ENCODE measurements around the gene STEEP1. TPM values are rescaled to one million over a fixed set of nuclear protein-coding genes. Genes with fewer than 3 reads are reported as not detected.

The STEEP1 gene
- total and polyA plus RNA-seq, 2 of the 13 experiments (the other 11 are each of a cell fraction or from before 2014, with no cell fraction given): 7.7 to 23.1 TPM

GRCh38 chrX:119614776-119615175, 49.6 kb upstream of the STEEP1 start:
- intact Hi-C loops (cut with micrococcal nuclease; ENCODE audit: unreplicated experiment): no loop called here
- DNase-seq (ENCODE audit: low spot score): no peak
- ChIA-PET CTCF (ENCODE audit: low intra/inter-chr PET ratio, low total read pairs) (no interaction called here), POLR2A (no interaction called here)
- no peak overlapping the region for H3K9ac ChIP-seq (ENCODE audit: insufficient read depth, low read depth, low read length)
- no peaks in the 10 kb centered on the region for H3K36me3 ChIP-seq (replicated peaks in 1 of 2; ENCODE audit: control insufficient read depth in 1 of 2, insufficient read depth in 2 of 2, low read length in 2 of 2)
- H3K4me2 ChIP-seq (ENCODE audit: low read depth, low read length): no peak overlapping the region
- no peaks in the 10 kb centered on the region for H4K20me1 ChIP-seq (ENCODE audit: insufficient read depth, low read length)
- no peak overlapping the region for H3K4me3 ChIP-seq (replicated peaks in 1 of 3; ENCODE audit: insufficient read depth in 1 of 3, low read depth in 2 of 3, low read length in 3 of 3)
- in situ Hi-C loops (cut with HindIII; ENCODE audit: extremely low pct_ligation_motif_present, low pct_unique_long_range_greater_than_20kb): no loop called here
- WGBS (ENCODE audit: low lambda C conversion rate): 65% methylated on average over 12 of the region's 13 CpGs
- BruUV-seq (replicated peaks): no TSS peak
- no peaks in the 10 kb centered on the region for H3K4me1 ChIP-seq (ENCODE audit: insufficient read depth, low read length)
- H3K9me3 ChIP-seq (ENCODE audit: low read length): no peaks in the 10 kb centered on the region
- H3K27ac ChIP-seq (ENCODE audit: extremely low read length, insufficient read depth, low read length): no peak overlapping the region
- no peak for FAIRE-seq
- ATAC-seq: no peak
- H2AFZ ChIP-seq (ENCODE audit: low read length): no peak overlapping the region
- H3K79me2 ChIP-seq (ENCODE audit: insufficient read depth, low read length): no peaks in the 10 kb centered on the region
- no peaks in the 10 kb centered on the region for H3K27me3 ChIP-seq (ENCODE audit: control insufficient read depth in 1 of 2, insufficient read depth in 2 of 2, low read length in 2 of 2)
- TF ChIP-seq ZNF512 (CRISPR knock-in tag; IDR thresholded peaks at IDR 0.05) (no peak), CREB1 (IDR thresholded peaks at IDR 0.05) (peak; percentile 81), CREB1 (CRISPR knock-in tag; IDR thresholded peaks at IDR 0.05) (no peak)

- peak overlapping the region; percentile 88 for H3K4me2 ChIP-seq (ENCODE audit: low read depth, low read length)
- ChIA-PET POLR2A (interaction anchor here (0.6 kb wide), 1 partner anchor 86 kb away, joined by 3 read pairs; the partner anchor contains the start of gene SEPTIN6), CTCF (ENCODE audit: low intra/inter-chr PET ratio, low total read pairs) (no interaction called here)
- no peaks in the 10 kb centered on the region for H3K9me3 ChIP-seq (ENCODE audit: low read length)
- peaks cover 26% of the 10 kb centered on the region for H3K4me1 ChIP-seq (ENCODE audit: insufficient read depth, low read length)
- H2AFZ ChIP-seq (ENCODE audit: low read length): peak overlapping the region; percentile 88
- DNase-seq (ENCODE audit: low spot score) (no peak), ATAC-seq (peak; percentile 36), FAIRE-seq (peak; percentile 8)
- in situ Hi-C loops (cut with HindIII; ENCODE audit: extremely low pct_ligation_motif_present, low pct_unique_long_range_greater_than_20kb): no loop called here
- peak overlapping the region; percentile 90 for H3K9ac ChIP-seq (ENCODE audit: insufficient read depth, low read depth, low read length)
- H4K20me1 ChIP-seq (ENCODE audit: insufficient read depth, low read length): 0 out of 2 replicates have a peak, but pooled peaks cover 6% of the 10 kb centered on the region
- peaks cover 34% of the 10 kb centered on the region for H3K79me2 ChIP-seq (ENCODE audit: insufficient read depth, low read length)
- H3K4me3 ChIP-seq (replicated peaks in 1 of 3; ENCODE audit: insufficient read depth in 1 of 3, low read depth in 2 of 3, low read length in 3 of 3): peak overlapping the region; percentile 76 to 89 (median 82); a peak in 5 of 6 replicates
- no TSS peak for BruUV-seq (replicated peaks)
- no peak for TF ChIP-seq ZNF605 (CRISPR knock-in tag; IDR thresholded peaks at IDR 0.05)
- TF ChIP-seq ZNF652 (CRISPR knock-in tag; IDR thresholded peaks at IDR 0.05; ENCODE audit: borderline replicate concordance, low read depth): peak; percentile 56; the same call in 1 of the 2 replicates
- TF ChIP-seq ZNF775 (CRISPR knock-in tag; IDR thresholded peaks at IDR 0.05; ENCODE audit: borderline replicate concordance): no peak
- no peak for TF ChIP-seq ZNF138 (CRISPR knock-in tag; IDR thresholded peaks at IDR 0.05; ENCODE audit: low read depth)
- no peak for TF ChIP-seq FOXA1 (IDR thresholded peaks at IDR 0.05)
- no peak for TF ChIP-seq FOXA1 (CRISPR knock-in tag; IDR thresholded peaks at IDR 0.05)
- TF ChIP-seq RCOR2 (CRISPR knock-in tag; IDR thresholded peaks at IDR 0.05): no peak
- TF ChIP-seq ZSCAN21 (CRISPR knock-in tag; IDR thresholded peaks at IDR 0.05; ENCODE audit: borderline replicate concordance): no peak
- no peak for TF ChIP-seq PAX8 (CRISPR knock-in tag; IDR thresholded peaks at IDR 0.05; ENCODE audit: borderline replicate concordance)
- no peak for TF ChIP-seq TP53 (CRISPR knock-in tag; conservative IDR thresholded peaks at IDR 0.05)
- no peak for TF ChIP-seq ZBTB26 (CRISPR knock-in tag; IDR thresholded peaks at IDR 0.05; ENCODE audit: borderline replicate concordance)
- TF ChIP-seq ZKSCAN1 (IDR thresholded peaks at IDR 0.05; ENCODE audit: low read length): peak; percentile 88
- TF ChIP-seq ZNF296 (CRISPR knock-in tag; conservative IDR thresholded peaks at IDR 0.05): no peak
- TF ChIP-seq PHF8 (CRISPR knock-in tag; IDR thresholded peaks at IDR 0.05): no peak
- no peak for TF ChIP-seq HNRNPL (IDR thresholded peaks at IDR 0.05; ENCODE audit: low read depth, low read length)
- no peak for TF ChIP-seq FOXP1 (IDR thresholded peaks at IDR 0.05)
- TF ChIP-seq FOXP1 (CRISPR knock-in tag; IDR thresholded peaks at IDR 0.05): no peak
- intact Hi-C loops (cut with micrococcal nuclease; ENCODE audit: unreplicated experiment): loop anchor here (1.0 kb wide), 1 partner anchor 150 kb away; no protein-coding TSS in a partner anchor
- no peaks in the 10 kb centered on the region for H3K27me3 ChIP-seq (ENCODE audit: control insufficient read depth in 1 of 2, insufficient read depth in 2 of 2, low read length in 2 of 2)
- H3K36me3 ChIP-seq (replicated peaks in 1 of 2; ENCODE audit: control insufficient read depth in 1 of 2, insufficient read depth in 2 of 2, low read length in 2 of 2): no peaks in the 10 kb centered on the region
- WGBS (ENCODE audit: low lambda C conversion rate): 10% methylated on average over 6 of the region's 7 CpGs
- peak overlapping the region; percentile 83 for H3K27ac ChIP-seq (ENCODE audit: extremely low read length, insufficient read depth, low read length)
Observed at GRCh38 chrX:119607018-119607389, 41.8 kb upstream of the STEEP1 start.

Measured in HepG2 (cell line).